ENCODE measurements around the gene CELSR1. TPM values are rescaled to one million over a fixed set of nuclear protein-coding genes. Genes with fewer than 3 reads are reported as not detected.

CELSR1 gene
- total RNA-seq, 3 donors from 2014 or later (not counting 1 experiment from before 2014, with no cell fraction given): 0.89 to 3.9 (median 1.9) TPM

- H3K36me3 Mint-ChIP-seq: no peaks in the 10 kb centered on the region
- Histone ChIP-seq H3K4me3 (ENCODE audit: low read length) (no peak overlapping the region), H3K36me3 (ENCODE audit: control insufficient read depth, insufficient read depth, low read length) (no peaks in the 10 kb centered on the region), H3K27ac (ENCODE audit: low read length) (no peak overlapping the region), H3K9me3 (ENCODE audit: control insufficient read depth, insufficient read depth, low read length) (no peaks in the 10 kb centered on the region), H3K4me1 (ENCODE audit: control insufficient read depth, insufficient read depth, low read length) (no peaks in the 10 kb centered on the region), H3K27me3 (ENCODE audit: control insufficient read depth, insufficient read depth, low read length) (no peaks in the 10 kb centered on the region)
- H3K27ac Mint-ChIP-seq: no peak overlapping the region
- TF ChIP-seq, protein P1, sequence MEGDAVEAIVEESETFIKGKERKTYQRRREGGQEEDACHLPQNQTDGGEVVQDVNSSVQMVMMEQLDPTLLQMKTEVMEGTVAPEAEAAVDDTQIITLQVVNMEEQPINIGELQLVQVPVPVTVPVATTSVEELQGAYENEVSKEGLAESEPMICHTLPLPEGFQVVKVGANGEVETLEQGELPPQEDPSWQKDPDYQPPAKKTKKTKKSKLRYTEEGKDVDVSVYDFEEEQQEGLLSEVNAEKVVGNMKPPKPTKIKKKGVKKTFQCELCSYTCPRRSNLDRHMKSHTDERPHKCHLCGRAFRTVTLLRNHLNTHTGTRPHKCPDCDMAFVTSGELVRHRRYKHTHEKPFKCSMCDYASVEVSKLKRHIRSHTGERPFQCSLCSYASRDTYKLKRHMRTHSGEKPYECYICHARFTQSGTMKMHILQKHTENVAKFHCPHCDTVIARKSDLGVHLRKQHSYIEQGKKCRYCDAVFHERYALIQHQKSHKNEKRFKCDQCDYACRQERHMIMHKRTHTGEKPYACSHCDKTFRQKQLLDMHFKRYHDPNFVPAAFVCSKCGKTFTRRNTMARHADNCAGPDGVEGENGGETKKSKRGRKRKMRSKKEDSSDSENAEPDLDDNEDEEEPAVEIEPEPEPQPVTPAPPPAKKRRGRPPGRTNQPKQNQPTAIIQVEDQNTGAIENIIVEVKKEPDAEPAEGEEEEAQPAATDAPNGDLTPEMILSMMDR (IDR thresholded peaks at IDR 0.05): no peak
- H3K27me3 Mint-ChIP-seq (ENCODE audit: low read depth in 2 of 2): peaks cover 0 to 2% of the 10 kb centered on the region in 2 donors
- peaks cover 0 to 4% of the 10 kb centered on the region in 2 donors for H3K4me1 Mint-ChIP-seq
- DNase-seq (no peak), ATAC-seq (no peak)
- intact Hi-C loops (cut with micrococcal nuclease): no loop called here
- no peak overlapping the region for H3K4me3 Mint-ChIP-seq
- H3K9me3 Mint-ChIP-seq: no peaks in the 10 kb centered on the region
- WGBS (ENCODE audit: insufficient coverage): 94% methylated on average over 6 of the region's 6 CpGs
These were observed 67.7 kb downstream of the CELSR1 start for GRCh38 chr22:46469711-46470110.

- Histone ChIP-seq H3K4me3 (ENCODE audit: low read length) (no peak overlapping the region), H3K9me3 (ENCODE audit: control insufficient read depth, insufficient read depth, low read length) (no peaks in the 10 kb centered on the region), H3K36me3 (ENCODE audit: control insufficient read depth, insufficient read depth, low read length) (no peaks in the 10 kb centered on the region), H3K27ac (ENCODE audit: low read length) (no peak overlapping the region), H3K27me3 (ENCODE audit: control insufficient read depth, insufficient read depth, low read length) (no peaks in the 10 kb centered on the region), H3K4me1 (ENCODE audit: control insufficient read depth, insufficient read depth, low read length) (no peaks in the 10 kb centered on the region)
- 85% methylated on average over 5 of the region's 5 CpGs for WGBS (ENCODE audit: insufficient coverage)
- Mint-ChIP-seq H3K36me3 (no peaks in the 10 kb centered on the region), H3K4me1 (peaks cover 0 to 4% of the 10 kb centered on the region in 2 donors), H3K27ac (no peak overlapping the region), H3K4me3 (no peak overlapping the region), H3K9me3 (no peaks in the 10 kb centered on the region), H3K27me3 (ENCODE audit: low read depth in 2 of 2) (no peaks in the 10 kb centered on the region)
- ATAC-seq (no peak), DNase-seq (no peak)
- TF ChIP-seq, protein P1 (IDR thresholded peaks at IDR 0.05): no peak
- intact Hi-C loops (cut with micrococcal nuclease): no loop called here
These were observed 70.4 kb downstream of the CELSR1 start for GRCh38 chr22:46467006-46467405.

DNA sequence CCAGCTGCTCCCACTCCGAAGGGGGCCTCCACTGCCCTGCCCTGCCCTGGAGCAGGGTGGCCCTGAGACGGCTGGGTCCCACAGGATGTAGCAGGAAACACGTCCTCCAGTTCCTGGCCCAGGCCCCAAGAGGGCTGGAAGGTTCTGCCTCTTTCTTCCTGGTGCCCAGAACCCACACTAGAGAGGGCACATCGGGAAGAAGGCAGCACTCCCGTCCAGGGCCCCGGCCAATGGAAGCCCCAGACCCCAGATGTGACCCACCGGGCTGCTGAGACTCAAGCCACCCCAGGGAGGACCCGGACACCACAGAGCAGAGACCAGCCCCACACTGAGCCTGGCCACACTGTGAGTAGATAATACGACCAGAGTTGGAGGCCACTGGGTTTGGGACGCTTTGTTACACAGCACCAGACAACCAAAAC lies 71.2 kb downstream of the CELSR1 start:
- Histone ChIP-seq H3K36me3 (ENCODE audit: control insufficient read depth, insufficient read depth, low read length) (no peaks in the 10 kb centered on the region), H3K27ac (ENCODE audit: low read length) (no peak overlapping the region), H3K4me1 (ENCODE audit: control insufficient read depth, insufficient read depth, low read length) (no peaks in the 10 kb centered on the region), H3K27me3 (ENCODE audit: control insufficient read depth, insufficient read depth, low read length) (no peaks in the 10 kb centered on the region), H3K9me3 (ENCODE audit: control insufficient read depth, insufficient read depth, low read length) (no peaks in the 10 kb centered on the region), H3K4me3 (ENCODE audit: low read length) (no peak overlapping the region)
- peaks cover 0 to 4% of the 10 kb centered on the region in 2 donors for H3K4me1 Mint-ChIP-seq
- no peak for DNase-seq
- WGBS (ENCODE audit: insufficient coverage): 88% methylated on average over 10 of the region's 10 CpGs
- no peak overlapping the region for H3K27ac Mint-ChIP-seq
- intact Hi-C loops (cut with micrococcal nuclease): no loop called here
- H3K4me3 Mint-ChIP-seq: no peak overlapping the region
- TF ChIP-seq, protein P1 (IDR thresholded peaks at IDR 0.05): no peak
- H3K9me3 Mint-ChIP-seq: no peaks in the 10 kb centered on the region
- H3K27me3 Mint-ChIP-seq (ENCODE audit: low read depth in 2 of 2): no peaks in the 10 kb centered on the region
- ATAC-seq: no peak
- H3K36me3 Mint-ChIP-seq: no peaks in the 10 kb centered on the region

- H3K36me3 ChIP-seq (ENCODE audit: control insufficient read depth, insufficient read depth, low read length): no peaks in the 10 kb centered on the region
- Mint-ChIP-seq H3K4me1 (peaks cover 0 to 4% of the 10 kb centered on the region in 2 donors), H3K27me3 (ENCODE audit: low read depth in 2 of 2) (no peaks in the 10 kb centered on the region), H3K9me3 (no peaks in the 10 kb centered on the region), H3K4me3 (no peak overlapping the region), H3K36me3 (no peaks in the 10 kb centered on the region), H3K27ac (no peak overlapping the region)
- ATAC-seq (no peak), DNase-seq (no peak)
- WGBS (ENCODE audit: insufficient coverage): 90% methylated on average over 12 of the region's 12 CpGs
- TF ChIP-seq, protein P1 (IDR thresholded peaks at IDR 0.05): no peak
- no peaks in the 10 kb centered on the region for H3K4me1 ChIP-seq (ENCODE audit: control insufficient read depth, insufficient read depth, low read length)
- H3K27me3 ChIP-seq (ENCODE audit: control insufficient read depth, insufficient read depth, low read length): no peaks in the 10 kb centered on the region
- H3K4me3 ChIP-seq (ENCODE audit: low read length): no peak overlapping the region
- H3K27ac ChIP-seq (ENCODE audit: low read length): no peak overlapping the region
- intact Hi-C loops (cut with micrococcal nuclease): no loop called here
- no peaks in the 10 kb centered on the region for H3K9me3 ChIP-seq (ENCODE audit: control insufficient read depth, insufficient read depth, low read length)
These were observed 71.6 kb downstream of the CELSR1 start for GRCh38 chr22:46465793-46466192.

Measured in natural killer cell (primary cell).